ENCODE results near the gene SND1. TPM values are rescaled to one million over a fixed set of nuclear protein-coding genes. Genes with fewer than 3 reads are reported as not detected.

Gene SND1
- total RNA-seq, 2 experiments from 2014 or later = 193 to 214 TPM

DNA sequence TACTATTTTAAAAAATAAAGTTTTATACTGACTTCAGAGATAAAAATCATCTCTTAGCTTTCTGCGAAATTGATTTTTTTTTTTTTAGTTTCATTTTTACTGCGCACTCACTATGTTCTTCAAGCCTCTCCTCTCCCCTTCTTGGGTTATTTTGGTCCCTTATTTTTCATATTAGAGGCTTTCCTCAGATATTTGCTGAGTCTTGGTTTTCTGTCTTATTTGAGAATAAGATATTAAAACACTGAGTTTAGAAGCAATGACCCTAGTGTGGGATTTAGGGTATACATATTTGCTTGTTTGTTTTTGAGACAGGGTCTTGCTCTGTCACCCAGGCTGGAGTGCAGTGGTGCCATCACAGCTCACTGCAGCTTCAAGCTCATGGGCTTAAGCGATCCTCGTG is 59.9 kb downstream of the SND1 start:
- no peak for DNase-seq
- CTCF ChIA-PET = interaction anchor here (1.0 to 8.4 kb wide), 5 partner anchors 24 to 497 kb away, joined by 3 to 88 read pairs (median 3); no protein-coding TSS in a partner anchor
- H3K9me3 Mint-ChIP-seq (ENCODE audit: low read depth) = peaks cover 3% of the 10 kb centered on the region
- H3K27ac Mint-ChIP-seq = no peak overlapping the region
- POLR2A ChIA-PET = no interaction called here
- peaks cover 7% of the 10 kb centered on the region for H3K4me1 Mint-ChIP-seq
- ATAC-seq = no peak
- no peaks in the 10 kb centered on the region for H3K27me3 Mint-ChIP-seq
- no peak overlapping the region for H3K4me3 Mint-ChIP-seq
- intact Hi-C loops (cut with DNase I, micrococcal nuclease) = no loop called here
- peaks cover 74% of the 10 kb centered on the region for H3K36me3 Mint-ChIP-seq (ENCODE audit: low read depth)

DNA sequence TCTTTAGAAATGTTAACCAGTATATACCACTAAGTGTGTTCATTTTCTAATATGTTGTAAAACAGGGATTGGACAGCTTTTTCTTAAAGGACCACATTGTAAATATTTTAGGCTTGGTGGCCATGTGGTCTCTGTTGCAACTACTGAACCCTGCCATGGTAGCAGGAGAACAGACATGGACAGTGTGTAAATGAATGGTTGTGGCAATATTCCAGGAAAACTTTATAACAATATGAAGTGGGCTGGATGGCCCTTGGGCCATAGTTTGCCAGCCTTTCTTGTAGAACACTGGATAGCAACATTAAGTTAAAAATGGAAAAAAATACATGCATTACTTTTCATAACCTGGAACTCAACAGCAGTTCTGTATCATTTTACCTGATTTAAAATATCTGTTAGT is 61.0 kb downstream of the SND1 start:
- peaks cover 3% of the 10 kb centered on the region for H3K9me3 Mint-ChIP-seq (ENCODE audit: low read depth)
- peaks cover 76% of the 10 kb centered on the region for H3K36me3 Mint-ChIP-seq (ENCODE audit: low read depth)
- peaks cover 13% of the 10 kb centered on the region for H3K4me1 Mint-ChIP-seq
- ATAC-seq (no peak), DNase-seq (no peak)
- CTCF ChIA-PET = interaction anchor here (0.6 to 1.6 kb wide), 3 partner anchors 28 to 135 kb away, joined by 3 to 4 read pairs (median 3); no protein-coding TSS in a partner anchor
- H3K4me3 Mint-ChIP-seq = no peak overlapping the region
- no peaks in the 10 kb centered on the region for H3K27me3 Mint-ChIP-seq
- no peak overlapping the region for H3K27ac Mint-ChIP-seq
- POLR2A ChIA-PET = no interaction called here
- intact Hi-C loops (cut with DNase I, micrococcal nuclease) = no loop called here

DNA sequence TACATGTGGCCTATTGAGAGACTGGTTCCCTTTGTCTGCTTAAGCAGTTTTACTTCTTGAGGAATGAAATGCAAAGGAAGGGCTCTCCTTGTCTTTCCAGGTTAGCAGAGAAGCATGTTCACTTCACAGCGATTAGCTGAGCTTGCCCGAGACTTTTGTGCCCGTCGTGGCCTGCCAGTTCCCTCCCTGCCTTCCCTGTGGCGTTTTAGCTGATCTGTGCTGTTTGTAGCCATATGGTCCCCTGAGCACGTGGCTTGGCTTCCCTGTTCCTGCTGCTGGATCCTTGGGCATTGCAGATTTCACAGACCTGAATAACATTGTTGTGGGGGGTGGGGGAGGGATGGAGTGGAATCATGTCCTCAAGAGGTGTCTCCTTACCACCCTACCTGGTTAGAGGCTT is 61.8 kb downstream of the SND1 start:
- Mint-ChIP-seq H3K27me3 (no peaks in the 10 kb centered on the region), H3K27ac (no peak overlapping the region), H3K4me1 (peaks cover 13% of the 10 kb centered on the region), H3K36me3 (ENCODE audit: low read depth) (peaks cover 80% of the 10 kb centered on the region), H3K9me3 (ENCODE audit: low read depth) (peaks cover 3% of the 10 kb centered on the region), H3K4me3 (no peak overlapping the region)
- POLR2A ChIA-PET = no interaction called here
- CTCF ChIA-PET = interaction anchor here (1.6 kb wide), 1 partner anchor 27 kb away, joined by 3 read pairs; no protein-coding TSS in a partner anchor
- ATAC-seq (no peak), DNase-seq (no peak)
- intact Hi-C loops (cut with DNase I, micrococcal nuclease) = no loop called here

DNA sequence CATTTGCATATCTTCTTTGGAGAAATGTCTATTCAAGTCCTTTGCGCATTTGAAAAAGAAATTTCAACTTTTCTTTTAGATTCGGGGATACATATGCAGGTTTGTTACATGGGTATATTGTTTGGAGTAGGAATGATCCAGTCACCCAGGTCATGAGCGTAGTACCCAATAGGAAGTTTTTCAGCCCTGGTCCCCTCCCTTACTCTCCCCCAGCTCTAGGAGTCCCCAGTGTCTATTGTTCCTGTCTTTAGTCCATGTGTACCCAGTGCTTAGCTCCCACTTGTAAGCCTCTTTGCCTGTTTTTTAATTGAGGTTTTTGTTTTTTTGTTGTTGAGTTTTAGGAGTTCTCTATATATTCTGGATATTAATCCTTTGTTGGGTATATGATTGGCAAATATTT is 63.3 kb downstream of the SND1 start:
- peaks cover 3% of the 10 kb centered on the region for H3K9me3 Mint-ChIP-seq (ENCODE audit: low read depth)
- intact Hi-C loops (cut with DNase I, micrococcal nuclease) = no loop called here
- POLR2A ChIA-PET = no interaction called here
- H3K27me3 Mint-ChIP-seq = no peaks in the 10 kb centered on the region
- ATAC-seq (no peak), DNase-seq (no peak)
- peaks cover 73% of the 10 kb centered on the region for H3K36me3 Mint-ChIP-seq (ENCODE audit: low read depth)
- H3K4me3 Mint-ChIP-seq = no peak overlapping the region
- H3K4me1 Mint-ChIP-seq = peaks cover 13% of the 10 kb centered on the region
- CTCF ChIA-PET = interaction anchor here (3.6 kb wide), 1 partner anchor 494 kb away, joined by 14 read pairs; no protein-coding TSS in a partner anchor
- H3K27ac Mint-ChIP-seq = no peak overlapping the region

DNA sequence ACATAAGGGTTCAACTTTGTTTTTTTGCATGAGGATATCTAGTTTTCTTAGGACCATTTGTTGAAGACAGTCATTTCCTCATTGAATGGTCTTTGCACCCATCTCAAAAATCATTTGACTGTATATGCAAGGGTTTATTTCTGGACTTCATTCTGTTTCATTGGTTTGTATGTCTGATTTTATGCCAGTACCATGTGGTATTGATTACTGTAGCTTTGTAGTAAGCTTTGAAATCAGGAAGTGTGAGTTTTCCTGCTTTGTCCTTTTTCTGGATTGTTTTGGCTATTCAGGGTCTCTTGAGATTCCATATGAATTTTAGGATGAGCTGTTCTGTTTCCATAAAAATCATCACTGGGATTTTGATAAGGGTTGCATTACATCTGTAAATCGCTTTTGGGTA is 63.9 kb downstream of the SND1 start:
- no peak for DNase-seq
- H3K4me3 Mint-ChIP-seq = no peak overlapping the region
- peaks cover 13% of the 10 kb centered on the region for H3K4me1 Mint-ChIP-seq
- H3K9me3 Mint-ChIP-seq (ENCODE audit: low read depth) = peaks cover 2% of the 10 kb centered on the region
- H3K27ac Mint-ChIP-seq = no peak overlapping the region
- ChIA-PET CTCF (interaction anchor here (3.6 kb wide), 1 partner anchor 493 kb away, joined by 14 read pairs; no protein-coding TSS in a partner anchor), POLR2A (no interaction called here)
- intact Hi-C loops (cut with DNase I, micrococcal nuclease) = no loop called here
- H3K36me3 Mint-ChIP-seq (ENCODE audit: low read depth) = peaks cover 72% of the 10 kb centered on the region
- no peaks in the 10 kb centered on the region for H3K27me3 Mint-ChIP-seq
- no peak for ATAC-seq

DNA sequence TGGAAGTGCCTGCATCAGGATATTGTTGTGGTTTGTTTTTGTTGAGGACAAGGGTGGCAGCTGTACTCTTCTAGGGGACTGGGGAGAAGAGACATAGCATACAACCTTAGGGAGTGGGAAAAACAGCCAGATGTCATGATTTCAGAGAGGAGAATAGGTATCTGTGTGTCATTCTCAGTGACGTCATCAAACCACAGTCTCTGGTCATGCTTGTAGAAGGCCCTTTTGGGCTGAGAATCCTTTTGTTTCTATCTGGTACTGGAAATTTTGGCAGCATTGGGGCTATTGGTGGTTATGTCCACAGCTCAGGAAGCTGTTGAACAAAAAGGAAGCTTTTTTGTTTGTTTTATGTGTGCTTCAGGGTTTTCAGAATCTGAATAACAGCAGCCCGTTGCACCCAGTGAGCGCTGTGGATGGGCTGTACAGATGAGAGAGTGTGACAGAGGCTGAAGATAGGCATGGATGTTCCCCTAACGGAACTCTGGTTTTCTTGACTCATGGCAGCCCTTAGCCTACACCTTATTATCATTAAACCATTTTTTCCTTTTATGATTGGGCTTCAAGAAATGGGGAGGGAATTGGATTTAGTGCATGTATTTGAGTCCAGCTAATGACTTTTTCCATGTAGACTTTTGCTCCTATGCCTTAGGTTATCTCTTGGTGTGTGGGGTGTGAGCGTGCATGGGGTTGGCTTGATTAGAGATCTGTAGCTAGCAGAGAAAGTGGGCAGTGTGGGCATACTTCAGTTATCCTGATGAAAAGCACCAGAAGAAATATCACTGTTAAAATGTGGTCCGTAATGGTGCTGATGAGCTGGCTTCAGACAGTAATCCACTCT is 65.7 kb downstream of the SND1 start:
- Mint-ChIP-seq H3K27ac (no peak overlapping the region), H3K9me3 (ENCODE audit: low read depth) (no peaks in the 10 kb centered on the region), H3K36me3 (ENCODE audit: low read depth) (peaks cover 70% of the 10 kb centered on the region), H3K4me1 (peaks cover 13% of the 10 kb centered on the region), H3K27me3 (no peaks in the 10 kb centered on the region), H3K4me3 (no peak overlapping the region)
- ChIA-PET CTCF (interaction anchor here (0.6 to 3.6 kb wide), 6 partner anchors 9 to 491 kb away, joined by 3 to 14 read pairs (median 6); no protein-coding TSS in a partner anchor), POLR2A (no interaction called here)
- intact Hi-C loops (cut with DNase I, micrococcal nuclease) = no loop called here
- ATAC-seq (peak; percentile 78), DNase-seq (peak; percentile 19)

DNA sequence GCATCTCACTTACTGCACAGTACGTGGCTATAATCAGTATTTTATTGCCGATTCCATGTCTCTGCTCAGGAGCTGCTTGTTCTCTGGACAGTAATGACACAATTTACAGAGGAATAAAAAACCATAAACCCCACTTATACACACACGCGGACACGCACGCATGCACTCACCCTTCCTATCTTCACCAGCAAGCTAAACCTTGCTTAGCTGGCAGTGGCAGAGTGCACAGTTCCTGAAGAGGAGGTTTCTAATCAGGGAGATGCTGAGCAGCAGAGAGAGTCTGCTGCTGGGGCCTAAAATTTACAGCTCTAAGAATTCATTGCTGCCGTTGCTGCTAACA is 66.3 kb downstream of the SND1 start:
- DNase-seq (no peak), ATAC-seq (no peak)
- Mint-ChIP-seq H3K27me3 (no peaks in the 10 kb centered on the region), H3K4me1 (peaks cover 13% of the 10 kb centered on the region), H3K4me3 (no peak overlapping the region), H3K36me3 (ENCODE audit: low read depth) (peaks cover 72% of the 10 kb centered on the region), H3K27ac (no peak overlapping the region), H3K9me3 (ENCODE audit: low read depth) (no peaks in the 10 kb centered on the region)
- CTCF ChIA-PET = interaction anchor here (0.6 to 3.6 kb wide), 7 partner anchors 8 to 491 kb away, joined by 3 to 14 read pairs (median 5); no protein-coding TSS in a partner anchor
- intact Hi-C loops (cut with DNase I, micrococcal nuclease) = no loop called here
- POLR2A ChIA-PET = no interaction called here

DNA sequence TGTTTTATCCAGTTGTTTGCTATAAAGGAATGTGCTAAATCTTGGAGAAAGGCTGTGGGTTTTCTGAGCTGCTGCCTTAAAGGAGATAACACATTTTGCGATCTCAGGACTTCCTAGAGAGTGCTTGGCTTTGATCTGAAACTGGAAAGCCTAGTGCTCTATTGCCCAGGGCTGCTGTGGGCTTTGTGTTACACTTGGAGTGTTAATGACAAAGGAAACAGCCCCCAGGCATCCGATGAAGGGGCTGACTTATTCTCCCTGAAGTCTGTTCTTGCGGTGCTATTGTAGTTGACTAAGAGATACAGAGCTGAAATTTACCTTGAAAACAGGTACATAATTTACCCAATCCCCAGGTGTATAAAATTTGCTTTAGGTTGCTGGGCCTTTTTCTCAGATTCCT is 74.5 kb downstream of the SND1 start:
- H3K27ac Mint-ChIP-seq = no peak overlapping the region
- H3K36me3 Mint-ChIP-seq (ENCODE audit: low read depth) = peaks cover 45% of the 10 kb centered on the region
- intact Hi-C loops (cut with DNase I, micrococcal nuclease) = no loop called here
- H3K9me3 Mint-ChIP-seq (ENCODE audit: low read depth) = no peaks in the 10 kb centered on the region
- no peak for ATAC-seq
- no peak overlapping the region for H3K4me3 Mint-ChIP-seq
- H3K4me1 Mint-ChIP-seq = no peaks in the 10 kb centered on the region
- ChIA-PET POLR2A (no interaction called here), CTCF (interaction anchor here (0.9 to 2.2 kb wide), 2 partner anchors 8 to 247 kb away, joined by 3 to 5 read pairs; no protein-coding TSS in a partner anchor)
- no peaks in the 10 kb centered on the region for H3K27me3 Mint-ChIP-seq
- DNase-seq = no peak

DNA sequence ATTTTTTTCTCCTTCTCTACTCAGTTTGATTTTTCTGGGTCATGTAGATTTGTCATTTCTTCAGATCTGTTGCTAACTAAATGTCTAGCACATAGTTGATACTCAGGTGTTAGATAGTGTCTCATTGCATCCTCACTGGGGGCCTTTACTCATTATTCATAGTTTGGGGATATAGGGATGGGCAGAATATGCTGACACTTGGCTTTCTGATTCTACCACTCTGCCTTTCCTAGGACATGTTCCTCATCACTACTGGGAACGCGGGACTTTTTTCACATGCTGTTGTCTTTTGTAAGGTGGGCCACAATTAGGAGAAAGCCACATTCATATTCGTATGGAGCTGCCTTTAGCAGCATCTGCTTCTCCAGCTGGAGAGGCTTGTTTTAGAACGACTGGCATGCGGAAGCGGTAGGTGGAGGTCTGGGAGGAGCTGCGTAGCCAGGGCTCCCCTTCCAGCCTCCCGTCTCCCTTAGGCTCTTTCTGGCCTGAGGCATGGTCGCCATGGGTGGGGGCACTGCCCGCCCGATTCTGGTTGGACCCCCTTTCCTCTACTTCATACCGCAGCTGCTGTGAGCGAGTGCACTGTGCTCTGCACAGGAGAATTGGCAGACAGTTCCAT is 78.8 kb downstream of the SND1 start:
- H3K36me3 Mint-ChIP-seq (ENCODE audit: low read depth) = peaks cover 45% of the 10 kb centered on the region
- ATAC-seq = no peak
- no peaks in the 10 kb centered on the region for H3K4me1 Mint-ChIP-seq
- no peaks in the 10 kb centered on the region for H3K9me3 Mint-ChIP-seq (ENCODE audit: low read depth)
- H3K27me3 Mint-ChIP-seq = no peaks in the 10 kb centered on the region
- intact Hi-C loops (cut with DNase I, micrococcal nuclease) = no loop called here
- H3K27ac Mint-ChIP-seq = no peak overlapping the region
- DNase-seq = no peak
- CTCF ChIA-PET = interaction anchor here (0.7 kb wide), 2 partner anchors 12 to 36 kb away, joined by 3 read pairs; no protein-coding TSS in a partner anchor
- no peak overlapping the region for H3K4me3 Mint-ChIP-seq
- POLR2A ChIA-PET = no interaction called here

DNA sequence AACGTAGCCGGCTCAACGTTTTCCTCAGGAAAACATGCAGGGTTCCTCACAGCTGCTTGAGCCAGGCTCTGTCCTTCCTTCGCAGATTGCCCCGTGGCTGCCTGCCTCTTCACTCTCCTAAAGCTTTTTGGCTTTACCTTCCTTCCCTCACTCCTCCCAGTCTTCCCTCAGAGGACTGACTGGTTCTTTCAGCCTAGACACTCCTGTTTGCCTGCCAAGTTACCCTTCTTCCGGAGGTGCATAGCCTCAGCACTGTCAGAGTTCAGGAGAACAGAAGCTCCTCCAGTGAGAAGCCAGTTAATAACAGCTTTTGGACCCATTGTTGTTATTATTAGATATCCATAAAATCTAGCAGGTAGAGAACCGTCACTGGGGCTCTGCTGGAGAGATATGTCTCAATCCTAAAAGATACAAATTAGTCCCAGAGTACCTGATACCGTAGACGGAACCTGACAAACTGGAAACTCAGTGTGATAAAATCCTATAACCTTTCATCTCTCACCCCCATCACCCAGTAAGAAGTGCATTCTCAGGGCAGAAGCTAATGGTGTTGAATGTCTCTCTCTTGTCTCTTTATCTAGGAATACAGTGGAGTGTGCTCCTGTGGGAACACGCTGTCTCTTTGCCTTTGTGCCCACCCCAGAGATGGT is 79.6 kb downstream of the SND1 start:
- no peak for ATAC-seq
- Mint-ChIP-seq H3K27ac (no peak overlapping the region), H3K36me3 (ENCODE audit: low read depth) (peaks cover 47% of the 10 kb centered on the region), H3K4me3 (no peak overlapping the region), H3K9me3 (ENCODE audit: low read depth) (no peaks in the 10 kb centered on the region), H3K27me3 (no peaks in the 10 kb centered on the region), H3K4me1 (no peaks in the 10 kb centered on the region)
- no peak for DNase-seq
- intact Hi-C loops (cut with DNase I, micrococcal nuclease) = no loop called here
- ChIA-PET CTCF (interaction anchor here (0.7 kb wide), 2 partner anchors 13 to 37 kb away, joined by 3 read pairs; no protein-coding TSS in a partner anchor), POLR2A (no interaction called here)

DNA sequence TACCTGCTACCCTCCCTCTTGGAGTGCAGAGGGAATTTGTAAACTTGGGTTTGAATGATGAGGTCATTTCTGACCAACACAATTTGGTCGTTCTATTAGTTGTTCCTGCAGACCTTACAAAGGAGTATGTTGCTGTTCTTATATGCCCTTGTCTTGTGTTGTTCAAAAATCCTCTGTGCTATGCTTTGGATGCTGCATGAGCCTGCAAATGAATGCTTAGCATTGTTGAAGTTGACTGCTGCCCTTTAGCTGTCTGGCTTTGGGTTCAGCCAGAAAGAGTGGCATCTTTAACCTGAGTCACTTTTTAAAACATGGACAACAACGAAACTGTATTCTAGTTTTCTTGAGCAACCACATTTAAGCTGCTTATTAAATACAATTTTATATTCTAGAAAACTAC is 80.3 kb downstream of the SND1 start:
- Mint-ChIP-seq H3K27ac (no peak overlapping the region), H3K4me1 (no peaks in the 10 kb centered on the region), H3K9me3 (ENCODE audit: low read depth) (no peaks in the 10 kb centered on the region), H3K4me3 (no peak overlapping the region), H3K36me3 (ENCODE audit: low read depth) (peaks cover 52% of the 10 kb centered on the region), H3K27me3 (no peaks in the 10 kb centered on the region)
- intact Hi-C loops (cut with DNase I, micrococcal nuclease) = no loop called here
- POLR2A ChIA-PET = no interaction called here
- DNase-seq (no peak), ATAC-seq (no peak)
- CTCF ChIA-PET = interaction anchor here (0.7 to 1.7 kb wide), 3 partner anchors 14 to 279 kb away, joined by 3 to 6 read pairs (median 5); no protein-coding TSS in a partner anchor
